ENCODE data around the gene MAPK6.

- TF ChIP-seq CTCF (conservative IDR thresholded peaks at IDR 0.05; ENCODE audit: low read depth, low read length) (no peak), CEBPB (IDR thresholded peaks at IDR 0.05; ENCODE audit: low read depth, low read length) (no peak)
These were observed 78.2 kb downstream of the MAPK6 start for GRCh38 chr15:52097180-52097579.

All from IMR-90 (cell line).